RWPE2 (cell line): ENCODE measurements around the gene ASAP2.

Experiments
- ATAC-seq: fragments of 200-7000 bp; cut with Tn5 transposase; 3 replicates; pipeline ENCODE4 v1.9.1; 2021; ENCODE audit warnings: low read depth
- DNase-seq: peaks from one replicate; pipeline ENCODE4 v3.0.0-alpha.2; 2020; ENCODE audit warnings: low spot score
- H3K27ac ChIP-seq: fragments of 450-650 bp; 2 replicates; pipeline ENCODE4 v1.5.1; 2017; ENCODE audit warnings: mild to moderate bottlenecking; ENCODE audit not compliant: poor library complexity, severe bottlenecking
- H3K27me3 ChIP-seq: fragments of 250-450 bp; sonication (Bioruptor Pico); 2 replicates; pipeline ENCODE4 v1.5.1; 2021; ENCODE audit warnings: mild to moderate bottlenecking, moderate library complexity; ENCODE audit not compliant: insufficient read depth, poor library complexity, severe bottlenecking
- H3K36me3 ChIP-seq: fragments of 250-450 bp; sonication (Bioruptor Pico); 2 replicates; pipeline ENCODE4 v1.5.1; 2020; ENCODE audit warnings: low read depth, mild to moderate bottlenecking, moderate library complexity
- H3K4me1 ChIP-seq: fragments of 250-450 bp; sonication (Bioruptor Pico); 2 replicates; pipeline ENCODE4 v1.5.1; 2021; ENCODE audit warnings: mild to moderate bottlenecking, moderate library complexity; ENCODE audit not compliant: insufficient read depth, poor library complexity, severe bottlenecking
- H3K4me3 ChIP-seq: fragments of 250-450 bp; sonication (Bioruptor Pico); 2 replicates; pipeline ENCODE4 v1.5.1; 2021; ENCODE audit warnings: mild to moderate bottlenecking, moderate library complexity; ENCODE audit not compliant: severe bottlenecking
- H3K9me3 ChIP-seq: fragments of 250-450 bp; sonication (Bioruptor Pico); 2 replicates; pipeline ENCODE4 v1.5.1; 2021; ENCODE audit warnings: mild to moderate bottlenecking, moderate library complexity; ENCODE audit not compliant: severe bottlenecking
- CTCF ChIP-seq: fragments of 450-650 bp; IDR thresholded peaks from one replicate; pipeline ENCODE4 v1.5.1; 2017; ENCODE audit warnings: mild to moderate bottlenecking, moderate library complexity; ENCODE audit not compliant: poor library complexity, severe bottlenecking

The ASAP2 gene

GRCh38 chr2:9380702-9381628 is 174.4 kb downstream of the ASAP2 start:
- Histone ChIP-seq H3K27ac (peak overlapping the region; percentile 84), H3K4me3 (no peak overlapping the region), H3K36me3 (peaks cover 91% of the 10 kb centered on the region), H3K4me1 (peaks cover 39% of the 10 kb centered on the region), H3K9me3 (no peaks in the 10 kb centered on the region), H3K27me3 (no peaks in the 10 kb centered on the region)
- TF ChIP-seq CTCF, result peak; percentile 9
- ATAC-seq (peak; percentile 82), DNase-seq (no peak)

- no peak for ATAC-seq
- Histone ChIP-seq H3K36me3 (peaks cover 84% of the 10 kb centered on the region), H3K27me3 (no peaks in the 10 kb centered on the region), H3K9me3 (no peaks in the 10 kb centered on the region), H3K4me1 (peaks cover 48% of the 10 kb centered on the region), H3K4me3 (no peak overlapping the region), H3K27ac (no peak overlapping the region)
- DNase-seq, result no peak
- no peak for TF ChIP-seq CTCF
These were observed 176.1 kb downstream of the ASAP2 start for GRCh38 chr2:9382604-9383235.

GRCh38 chr2:9384521-9384920 is 177.9 kb downstream of the ASAP2 start:
- H3K4me1 ChIP-seq, result peaks cover 42% of the 10 kb centered on the region
- no peaks in the 10 kb centered on the region for H3K27me3 ChIP-seq
- no peak for DNase-seq
- no peak for TF ChIP-seq CTCF
- H3K9me3 ChIP-seq, result no peaks in the 10 kb centered on the region
- peaks cover 85% of the 10 kb centered on the region for H3K36me3 ChIP-seq
- no peak for ATAC-seq
- peak overlapping the region; percentile 88 for H3K27ac ChIP-seq
- no peak overlapping the region for H3K4me3 ChIP-seq

GRCh38 chr2:9385841-9386240 is 179.2 kb downstream of the ASAP2 start:
- peaks cover 32% of the 10 kb centered on the region for H3K4me1 ChIP-seq
- no peaks in the 10 kb centered on the region for H3K27me3 ChIP-seq
- TF ChIP-seq CTCF, result no peak
- H3K27ac ChIP-seq, result peak overlapping the region; percentile 88
- H3K9me3 ChIP-seq, result no peaks in the 10 kb centered on the region
- peaks cover 85% of the 10 kb centered on the region for H3K36me3 ChIP-seq
- no peak overlapping the region for H3K4me3 ChIP-seq
- no peak for DNase-seq
- no peak for ATAC-seq
